HFF-Myc (cell line): ENCODE data around the gene MOCOS.

Source experiments
- DNase-seq: peaks from one replicate; pipeline ENCODE4 v3.0.0-alpha.2; 2011; ENCODE audit warnings: low read depth; ENCODE audit errors: extremely low read depth
- H3K4me3 ChIP-seq: replicated peaks from 2 replicates; pipeline ENCODE4 v1.5.1; 2011; ENCODE audit warnings: low read depth, mild to moderate bottlenecking, control low read depth, low read length
- CTCF ChIP-seq: IDR thresholded peaks from 2 replicates; pipeline ENCODE4 v1.5.1; 2012; ENCODE audit warnings: mild to moderate bottlenecking, low read depth, low read length, control low read depth; ENCODE audit errors: missing control alignments

The MOCOS gene

DNA sequence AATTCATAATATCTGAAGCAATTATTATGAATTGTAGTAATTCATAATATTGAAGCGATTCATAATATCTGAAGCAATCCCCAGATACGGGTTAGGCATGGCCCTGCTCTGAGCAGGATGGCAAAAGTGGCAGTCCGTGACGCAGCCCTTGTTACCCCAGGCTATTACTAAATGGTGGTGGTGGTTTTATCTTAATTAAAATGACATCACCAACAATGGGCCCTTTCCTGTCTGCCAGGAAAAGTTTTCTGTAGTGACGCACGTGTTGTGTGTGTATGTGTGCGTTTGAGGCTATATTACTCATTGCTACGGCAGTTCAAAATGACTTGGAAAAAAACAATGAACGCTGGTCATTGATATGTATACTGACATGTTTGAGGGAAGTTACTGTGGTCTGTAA lies 10.6 kb upstream of the MOCOS start:
- DNase-seq: no peak
- H3K4me3 ChIP-seq: no peak overlapping the region
- no peak for TF ChIP-seq CTCF

GRCh38 chr18:36177913-36178312 lies 9.4 kb upstream of the MOCOS start:
- no peak overlapping the region for H3K4me3 ChIP-seq
- no peak for DNase-seq
- no peak for TF ChIP-seq CTCF

GRCh38 chr18:36179562-36180355 lies 7.5 kb upstream of the MOCOS start:
- peak; percentile 37 for DNase-seq
- TF ChIP-seq CTCF: no peak

GRCh38 chr18:36181441-36181840 lies 5.9 kb upstream of the MOCOS start:
- TF ChIP-seq CTCF: no peak
- DNase-seq: no peak
- H3K4me3 ChIP-seq: no peak overlapping the region

More at GRCh38 chr18:36179562-36180355, 7.5 kb upstream of the MOCOS start:
- no peak overlapping the region for H3K4me3 ChIP-seq

- no peak overlapping the region for H3K4me3 ChIP-seq
- no peak for DNase-seq
- TF ChIP-seq CTCF: no peak
Observed at GRCh38 chr18:36181898-36182506, 5.3 kb upstream of the MOCOS start.

DNA sequence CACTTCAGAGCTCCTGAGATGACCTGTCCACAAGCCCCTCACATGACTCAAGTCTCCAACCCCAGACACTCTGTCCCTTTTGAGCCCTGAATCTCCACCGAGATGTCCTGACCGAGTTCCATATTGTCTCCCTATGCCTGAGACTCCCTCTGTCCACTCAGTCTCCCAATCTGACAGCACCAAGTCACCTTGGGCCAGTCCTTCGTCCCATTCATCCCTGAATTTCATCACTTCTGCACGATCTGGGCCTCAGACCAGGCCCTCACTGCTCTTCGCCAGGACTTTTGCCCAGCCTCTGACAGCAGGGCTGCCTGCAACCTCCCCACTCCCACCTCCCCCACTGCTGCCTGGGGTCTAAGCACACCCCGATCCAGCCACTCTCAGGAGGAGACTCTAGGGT lies 4.3 kb upstream of the MOCOS start:
- no peak for TF ChIP-seq CTCF
- no peak for DNase-seq
- no peak overlapping the region for H3K4me3 ChIP-seq
